Esophagus muscularis mucosa (tissue), 4 donors: ENCODE data around the gene SHC1. TPM values are rescaled to one million over a fixed set of nuclear protein-coding genes. Genes with fewer than 3 reads are reported as not detected.

Experiments
- DNase-seq: peaks from one replicate; pipeline ENCODE4 v3.0.0-alpha.2; 2017; ENCODE audit errors: extremely low spot score
- H3K27ac ChIP-seq, 4 donors: fragments of 200-600 bp; sonication (generic); replicated peaks in 1 of 4; 1 replicate in 3 of 4; 2 replicates in 1 of 4; pipeline ENCODE4 v1.5.1; 2016 to 2019; ENCODE audit warnings: mild to moderate bottlenecking in 1 of 4
- H3K27me3 ChIP-seq, 4 donors: fragments of 200-600 bp; sonication (generic); one replicate each; pipeline versions ENCODE4 v1.5.1 to v1.6.0; 2016 to 2019
- H3K36me3 ChIP-seq, 4 donors: fragments of 200-600 bp; sonication (generic); one replicate each; pipeline ENCODE4 v1.5.1; 2016 to 2019
- H3K4me1 ChIP-seq, 4 donors: fragments of 200-600 bp; sonication (generic); one replicate each; pipeline ENCODE4 v1.5.1; 2016 to 2019
- H3K4me3 ChIP-seq, 4 donors: fragments of 200-600 bp; sonication (generic); 1 replicate in 2 of 4; 2 replicates in 2 of 4; pipeline ENCODE4 v1.5.1; 2016 to 2019; ENCODE audit warnings: mild to moderate bottlenecking in 4 of 4, moderate library complexity in 1 of 4
- H3K9me3 ChIP-seq, 4 donors: fragments of 200-600 bp; sonication (generic); 1 replicate in 3 of 4; 2 replicates in 1 of 4; pipeline ENCODE4 v1.5.1; 2016 to 2019
- CTCF ChIP-seq, 3 experiments: fragments of 200-600 bp in 2 of 3; fragments of 450-650 bp in 1 of 3; sonication (generic) in 2 of 3; IDR thresholded peaks; one replicate each; pipeline ENCODE4 v1.5.1; 2017 to 2019; ENCODE audit warnings: antibody characterized with exemption in 3 of 3, mild to moderate bottlenecking in 2 of 3, moderate library complexity in 1 of 3
- EP300 ChIP-seq: sonication (generic); formaldehyde crosslinking; IDR thresholded peaks from one replicate; pipeline ENCODE4 v1.6.1; 2017; ENCODE audit warnings: antibody characterized with exemption
- POLR2A ChIP-seq: fragments of 450-650 bp; IDR thresholded peaks from one replicate; pipeline ENCODE4 v1.6.1; 2017; ENCODE audit warnings: antibody characterized with exemption, moderate library complexity, mild to moderate bottlenecking, low read depth
- POLR2AphosphoS5 ChIP-seq, 2 donors: sonication (generic); formaldehyde crosslinking; IDR thresholded peaks; one replicate each; pipeline ENCODE4 v1.6.1; 2017; ENCODE audit warnings: antibody characterized with exemption in 2 of 2
- WGBS: methylation state at CpG from one replicate; pipeline ENCODE4 v1.1.5; 2018; 5-methylcytosine and 5-hydroxymethylcytosine counted together
- intact Hi-C: fragments of 100-400 bp; cut with DNase I; formaldehyde crosslinking; loops from one replicate; pipeline ENCODE4 v1.15.1; 2023
- total RNA-seq, 4 donors: library from RNA; depleted of rRNA; stranded (reverse); fragments of >200 nt; gene quantifications; one replicate each; pipeline versions ENCODE4 v1.1.0 to v1.2.1, GENCODE V29; 2016

Gene SHC1
- total RNA-seq, 4 donors from 2014 or later = 60.6 to 101 (median 93.4) TPM

GRCh38 chr1:154956544-154956941 is 14.0 kb downstream of the SHC1 start:
- H3K4me3 ChIP-seq = peak overlapping the region; percentile 51 to 69 (median 65)
- WGBS = 6% methylated on average over 6 of the region's 6 CpGs
- intact Hi-C loops = no loop called here
- peak overlapping the region; percentile 86 to 89 (median 86) for H3K27ac ChIP-seq
- peaks cover 0 to 27% (median 20%) of the 10 kb centered on the region in 4 donors for H3K36me3 ChIP-seq
- no peak for DNase-seq
- H3K27me3 ChIP-seq = no peaks in the 10 kb centered on the region
- peaks cover 56 to 87% (median 81%) of the 10 kb centered on the region in 4 donors for H3K4me1 ChIP-seq
- peak in 1 of 2 donors; percentile 39 for TF ChIP-seq POLR2AphosphoS5 (IDR thresholded peaks at IDR 0.05)
- TF ChIP-seq CTCF (IDR thresholded peaks at IDR 0.05) = no peak
- TF ChIP-seq EP300 = no peak
- no peaks in the 10 kb centered on the region for H3K9me3 ChIP-seq

- intact Hi-C loops = no loop called here
- Histone ChIP-seq H3K4me1 (peaks cover 54 to 89% (median 84%) of the 10 kb centered on the region in 4 donors), H3K9me3 (no peaks in the 10 kb centered on the region), H3K36me3 (peaks cover 2 to 33% (median 26%) of the 10 kb centered on the region in 4 donors), H3K27ac (peak within 1 kb of the TSS; percentile 86 to 89 (median 86)), H3K4me3 (peak within 1 kb of the TSS; percentile 51 to 69 (median 65)), H3K27me3 (no peaks in the 10 kb centered on the region)
- under 1% methylated on average over 18 of the region's 18 CpGs for WGBS
- no peak for TF ChIP-seq EP300
- peak; percentile 76 to 82 for TF ChIP-seq POLR2AphosphoS5 (IDR thresholded peaks at IDR 0.05)
- TF ChIP-seq CTCF (IDR thresholded peaks at IDR 0.05) = peak in 2 of 3 experiments; percentile 16
- DNase-seq = peak; percentile 98
Measured at GRCh38 chr1:154955718-154956543, 14.6 kb downstream of the SHC1 start, which contains the start of gene PBXIP1. Gene PBXIP1 (minus strand): TSS chr1:154956099. CDS start chr1:154953721, 2,378 bp downstream.

GRCh38 chr1:154955039-154955717 is 15.4 kb downstream of the SHC1 start:
- intact Hi-C loops = no loop called here
- Histone ChIP-seq H3K36me3 (peaks cover 10 to 41% (median 31%) of the 10 kb centered on the region in 4 donors), H3K4me3 (peak overlapping the region; percentile 51 to 69 (median 65)), H3K4me1 (peaks cover 46 to 89% (median 76%) of the 10 kb centered on the region in 4 donors), H3K27me3 (no peaks in the 10 kb centered on the region), H3K9me3 (no peaks in the 10 kb centered on the region), H3K27ac (peak overlapping the region; percentile 86 to 89 (median 86))
- TF ChIP-seq POLR2AphosphoS5 (IDR thresholded peaks at IDR 0.05) (peak in 1 of 2 donors; percentile 45), EP300 (no peak), CTCF (IDR thresholded peaks at IDR 0.05) (no peak)
- DNase-seq = no peak
- WGBS = 8% methylated on average over 2 of the region's 4 CpGs

GRCh38 chr1:154954541-154954940 is 16.0 kb downstream of the SHC1 start:
- peaks cover 12 to 43% (median 30%) of the 10 kb centered on the region in 4 donors for H3K36me3 ChIP-seq
- intact Hi-C loops = no loop called here
- peaks cover 46 to 83% (median 70%) of the 10 kb centered on the region in 4 donors for H3K4me1 ChIP-seq
- TF ChIP-seq POLR2A = no peak
- TF ChIP-seq EP300 = no peak
- no peak for TF ChIP-seq POLR2AphosphoS5 (IDR thresholded peaks at IDR 0.05)
- no peak for TF ChIP-seq CTCF (IDR thresholded peaks at IDR 0.05)
- WGBS = 47% methylated on average over 3 of the region's 3 CpGs
- peak overlapping the region in 3 of 4 donors; percentile 86 to 89 (median 86) for H3K27ac ChIP-seq
- no peaks in the 10 kb centered on the region for H3K9me3 ChIP-seq
- H3K4me3 ChIP-seq = peak overlapping the region; percentile 51 to 69 (median 65)
- DNase-seq = no peak
- H3K27me3 ChIP-seq = no peaks in the 10 kb centered on the region
